ENCODE data around the gene LIPC.

Gene LIPC

GRCh38 chr15:58495891-58496408 is 64.2 kb downstream of the LIPC start:
- Histone ChIP-seq H3K36me3 (ENCODE audit: insufficient read depth, low read length) (no peaks in the 10 kb centered on the region), H3K4me3 (ENCODE audit: low read depth, low read length) (no peak overlapping the region), H3K27ac (ENCODE audit: low read depth, low read length) (no peak overlapping the region), H3K4me1 (ENCODE audit: control insufficient read depth, insufficient read depth, low read length, unreplicated experiment) (peaks cover 22% of the 10 kb centered on the region), H3K79me2 (ENCODE audit: control insufficient read depth, insufficient read depth, low read length, unreplicated experiment) (no peaks in the 10 kb centered on the region), H2AFZ (ENCODE audit: low read length, unreplicated experiment) (no peak overlapping the region), H3K27me3 (ENCODE audit: insufficient read depth, low read length) (no peaks in the 10 kb centered on the region)

GRCh38 chr15:58497046-58497785 is 65.4 kb downstream of the LIPC start:
- H2AFZ ChIP-seq (ENCODE audit: low read length, unreplicated experiment) = no peak overlapping the region
- no peaks in the 10 kb centered on the region for H3K36me3 ChIP-seq (ENCODE audit: insufficient read depth, low read length)
- no peak overlapping the region for H3K27ac ChIP-seq (ENCODE audit: low read depth, low read length)
- H3K4me3 ChIP-seq (ENCODE audit: low read depth, low read length) = no peak overlapping the region
- H3K79me2 ChIP-seq (ENCODE audit: control insufficient read depth, insufficient read depth, low read length, unreplicated experiment) = no peaks in the 10 kb centered on the region
- peaks cover 22% of the 10 kb centered on the region for H3K4me1 ChIP-seq (ENCODE audit: control insufficient read depth, insufficient read depth, low read length, unreplicated experiment)
- H3K27me3 ChIP-seq (ENCODE audit: insufficient read depth, low read length) = no peaks in the 10 kb centered on the region

- Histone ChIP-seq H2AFZ (ENCODE audit: low read length, unreplicated experiment) (peak overlapping the region; percentile 85), H3K27me3 (ENCODE audit: insufficient read depth, low read length) (no peaks in the 10 kb centered on the region), H3K4me3 (ENCODE audit: low read depth, low read length) (no peak overlapping the region; the same call in 1 of the 2 replicates), H3K27ac (ENCODE audit: low read depth, low read length) (peak overlapping the region; percentile 91), H3K36me3 (ENCODE audit: insufficient read depth, low read length) (no peaks in the 10 kb centered on the region), H3K79me2 (ENCODE audit: control insufficient read depth, insufficient read depth, low read length, unreplicated experiment) (no peaks in the 10 kb centered on the region), H3K4me1 (ENCODE audit: control insufficient read depth, insufficient read depth, low read length, unreplicated experiment) (peaks cover 22% of the 10 kb centered on the region)
Measured at GRCh38 chr15:58498821-58499580, 67.2 kb downstream of the LIPC start.

- peaks cover 31% of the 10 kb centered on the region for H3K4me1 ChIP-seq (ENCODE audit: control insufficient read depth, insufficient read depth, low read length, unreplicated experiment)
- H3K79me2 ChIP-seq (ENCODE audit: control insufficient read depth, insufficient read depth, low read length, unreplicated experiment) = no peaks in the 10 kb centered on the region
- no peak overlapping the region for H2AFZ ChIP-seq (ENCODE audit: low read length, unreplicated experiment)
- no peak overlapping the region for H3K27ac ChIP-seq (ENCODE audit: low read depth, low read length)
- H3K27me3 ChIP-seq (ENCODE audit: insufficient read depth, low read length) = no peaks in the 10 kb centered on the region
- H3K4me3 ChIP-seq (ENCODE audit: low read depth, low read length) = no peak overlapping the region
- H3K36me3 ChIP-seq (ENCODE audit: insufficient read depth, low read length) = no peaks in the 10 kb centered on the region
Measured at GRCh38 chr15:58501006-58501405, 69.2 kb downstream of the LIPC start.

- Histone ChIP-seq H3K27ac (ENCODE audit: low read depth, low read length) (no peak overlapping the region), H3K27me3 (ENCODE audit: insufficient read depth, low read length) (no peaks in the 10 kb centered on the region), H3K4me3 (ENCODE audit: low read depth, low read length) (no peak overlapping the region), H3K4me1 (ENCODE audit: control insufficient read depth, insufficient read depth, low read length, unreplicated experiment) (peaks cover 36% of the 10 kb centered on the region), H3K79me2 (ENCODE audit: control insufficient read depth, insufficient read depth, low read length, unreplicated experiment) (no peaks in the 10 kb centered on the region), H3K36me3 (ENCODE audit: insufficient read depth, low read length) (no peaks in the 10 kb centered on the region), H2AFZ (ENCODE audit: low read length, unreplicated experiment) (no peak overlapping the region)
Measured at GRCh38 chr15:58501636-58502188, 69.9 kb downstream of the LIPC start.

- H3K4me1 ChIP-seq (ENCODE audit: control insufficient read depth, insufficient read depth, low read length, unreplicated experiment) = peaks cover 30% of the 10 kb centered on the region
- no peak overlapping the region for H3K27ac ChIP-seq (ENCODE audit: low read depth, low read length)
- H3K79me2 ChIP-seq (ENCODE audit: control insufficient read depth, insufficient read depth, low read length, unreplicated experiment) = no peaks in the 10 kb centered on the region
- H3K27me3 ChIP-seq (ENCODE audit: insufficient read depth, low read length) = no peaks in the 10 kb centered on the region
- no peak overlapping the region for H3K4me3 ChIP-seq (ENCODE audit: low read depth, low read length)
- no peak overlapping the region for H2AFZ ChIP-seq (ENCODE audit: low read length, unreplicated experiment)
- no peaks in the 10 kb centered on the region for H3K36me3 ChIP-seq (ENCODE audit: insufficient read depth, low read length)
Measured at GRCh38 chr15:58503139-58504027, 71.6 kb downstream of the LIPC start.

GRCh38 chr15:58504674-58505234 is 73.0 kb downstream of the LIPC start:
- H3K79me2 ChIP-seq (ENCODE audit: control insufficient read depth, insufficient read depth, low read length, unreplicated experiment) = no peaks in the 10 kb centered on the region
- no peaks in the 10 kb centered on the region for H3K36me3 ChIP-seq (ENCODE audit: insufficient read depth, low read length)
- H3K27me3 ChIP-seq (ENCODE audit: insufficient read depth, low read length) = no peaks in the 10 kb centered on the region
- H3K4me1 ChIP-seq (ENCODE audit: control insufficient read depth, insufficient read depth, low read length, unreplicated experiment) = peaks cover 19% of the 10 kb centered on the region
- no peak overlapping the region for H3K27ac ChIP-seq (ENCODE audit: low read depth, low read length)
- H3K4me3 ChIP-seq (ENCODE audit: low read depth, low read length) = no peak overlapping the region
- H2AFZ ChIP-seq (ENCODE audit: low read length, unreplicated experiment) = no peak overlapping the region

- no peak overlapping the region for H3K4me3 ChIP-seq (ENCODE audit: low read depth, low read length)
- H2AFZ ChIP-seq (ENCODE audit: low read length, unreplicated experiment) = no peak overlapping the region
Measured at GRCh38 chr15:58505581-58505980, 73.8 kb downstream of the LIPC start.

GRCh38 chr15:58506064-58506490 is 74.3 kb downstream of the LIPC start:
- Histone ChIP-seq H3K4me1 (ENCODE audit: control insufficient read depth, insufficient read depth, low read length, unreplicated experiment) (peaks cover 30% of the 10 kb centered on the region), H3K27ac (ENCODE audit: low read depth, low read length) (no peak overlapping the region), H3K79me2 (ENCODE audit: control insufficient read depth, insufficient read depth, low read length, unreplicated experiment) (no peaks in the 10 kb centered on the region), H2AFZ (ENCODE audit: low read length, unreplicated experiment) (no peak overlapping the region), H3K27me3 (ENCODE audit: insufficient read depth, low read length) (no peaks in the 10 kb centered on the region), H3K36me3 (ENCODE audit: insufficient read depth, low read length) (no peaks in the 10 kb centered on the region), H3K4me3 (ENCODE audit: low read depth, low read length) (no peak overlapping the region)

More at GRCh38 chr15:58505581-58505980, 73.8 kb downstream of the LIPC start:
- no peaks in the 10 kb centered on the region for H3K27me3 ChIP-seq (ENCODE audit: insufficient read depth, low read length)
- H3K36me3 ChIP-seq (ENCODE audit: insufficient read depth, low read length) = no peaks in the 10 kb centered on the region
- no peak overlapping the region for H3K27ac ChIP-seq (ENCODE audit: low read depth, low read length)
- peaks cover 25% of the 10 kb centered on the region for H3K4me1 ChIP-seq (ENCODE audit: control insufficient read depth, insufficient read depth, low read length, unreplicated experiment)
- no peaks in the 10 kb centered on the region for H3K79me2 ChIP-seq (ENCODE audit: control insufficient read depth, insufficient read depth, low read length, unreplicated experiment)

Measured in ACC112 (cell line).